MM.1S (cell line): ENCODE results near the gene TSPAN8.

Experiments used
- DNase-seq: peaks from one replicate; pipeline ENCODE4 v3.0.0-alpha.2; 2015
- H2AFZ ChIP-seq: fragments of 300-600 bp; sonication (generic); 2 replicates; pipeline ENCODE4 v1.6.0; 2016; ENCODE audit warnings: antibody characterized with exemption, low read length
- H3F3A ChIP-seq: fragments of 300-600 bp; sonication (generic); 2 replicates; pipeline ENCODE4 v1.6.1; 2016; ENCODE audit warnings: mild to moderate bottlenecking, antibody characterized with exemption, low read length, moderate library complexity, mixed read lengths; ENCODE audit not compliant: insufficient read depth
- H3K27ac ChIP-seq: fragments of 300-600 bp; sonication (generic); 2 replicates; pipeline ENCODE4 v1.5.1; 2016; ENCODE audit warnings: mild to moderate bottlenecking, low read length
- H3K27me3 ChIP-seq: fragments of 300-600 bp; sonication (generic); replicated peaks from 2 replicates; pipeline ENCODE4 v1.6.0; 2016; ENCODE audit warnings: low read length; ENCODE audit not compliant: insufficient read depth
- H3K36me3 ChIP-seq: fragments of 300-600 bp; sonication (generic); replicated peaks from 2 replicates; pipeline ENCODE4 v1.6.1; 2016; ENCODE audit warnings: mild to moderate bottlenecking, low read length, mixed read lengths; ENCODE audit not compliant: insufficient read depth
- H3K4me1 ChIP-seq: fragments of 300-600 bp; sonication (generic); 2 replicates; pipeline ENCODE4 v1.6.1; 2016; ENCODE audit warnings: low read length, mixed read lengths
- H3K4me2 ChIP-seq: fragments of 300-600 bp; sonication (generic); 2 replicates; pipeline ENCODE4 v1.6.0; 2016; ENCODE audit warnings: low read depth, low read length
- H3K4me3 ChIP-seq: fragments of 300-600 bp; sonication (generic); 2 replicates; pipeline ENCODE4 v1.5.1; 2016; ENCODE audit warnings: low read length, mixed read lengths
- H3K79me2 ChIP-seq: fragments of 300-600 bp; sonication (generic); 2 replicates; pipeline ENCODE4 v1.6.1; 2016; ENCODE audit warnings: mixed run types, low read length, mixed read lengths
- H3K9ac ChIP-seq: fragments of 300-600 bp; sonication (generic); 2 replicates; pipeline ENCODE4 v1.6.1; 2016; ENCODE audit warnings: low read length, mixed read lengths
- H3K9me2 ChIP-seq: fragments of 300-600 bp; sonication (generic); replicated peaks from 2 replicates; pipeline ENCODE4 v1.6.1; 2016; ENCODE audit warnings: mild to moderate bottlenecking, low read length, mixed read lengths; ENCODE audit not compliant: insufficient read depth
- H3K9me3 ChIP-seq: fragments of 300-600 bp; sonication (generic); replicated peaks from 2 replicates; pipeline ENCODE4 v1.6.1; 2016; ENCODE audit warnings: mild to moderate bottlenecking, low read length, mixed read lengths; ENCODE audit not compliant: insufficient read depth
- H4K20me1 ChIP-seq: fragments of 300-600 bp; sonication (generic); 2 replicates; pipeline ENCODE4 v1.6.1; 2016; ENCODE audit warnings: mild to moderate bottlenecking, low read length, moderate library complexity, mixed read lengths; ENCODE audit not compliant: insufficient read depth
- EZH2 ChIP-seq: fragments of 300-600 bp; sonication (generic); optimal IDR thresholded peaks from 2 replicates; pipeline ENCODE3; 2017; ENCODE audit warnings: low read depth, mild to moderate bottlenecking, antibody characterized with exemption, low read length, mixed read lengths
- EZH2phosphoT487 ChIP-seq: fragments of 300-600 bp; sonication (generic); IDR thresholded peaks from 2 replicates; pipeline ENCODE4 v1.6.1; 2018; ENCODE audit warnings: antibody characterized with exemption, low read length
- TF ChIP-seq, protein P1 (sequence below): fragments of 300-600 bp; sonication (generic); IDR thresholded peaks from 2 replicates; pipeline ENCODE4 v1.5.1; 2016; ENCODE audit warnings: antibody characterized with exemption, low read length, mixed read lengths

TSPAN8 gene

DNA sequence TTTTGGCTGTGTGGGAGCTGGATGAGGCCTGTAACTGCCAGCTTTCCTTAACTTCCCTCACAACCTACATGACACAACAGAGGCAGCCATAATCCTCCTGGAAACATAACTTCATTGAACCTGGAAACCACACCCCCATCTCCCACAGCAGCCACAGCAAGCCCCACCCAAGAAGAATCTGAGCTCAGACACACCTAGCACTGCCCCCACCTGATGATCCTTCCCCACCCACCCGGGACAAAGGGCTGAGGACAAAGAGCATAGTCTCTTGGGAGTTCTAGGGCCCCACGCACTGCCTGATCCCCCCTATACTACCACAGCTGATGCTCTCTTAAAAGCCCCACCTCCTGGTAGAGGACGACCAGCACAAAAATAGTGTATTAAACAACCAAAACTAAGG, 29.6 kb upstream of the TSPAN8 start:
- H3K4me2 ChIP-seq, result no peak overlapping the region
- H3K9ac ChIP-seq, result no peak overlapping the region
- H3K4me3 ChIP-seq, result no peak overlapping the region
- no peaks in the 10 kb centered on the region for H3K36me3 ChIP-seq
- no peaks in the 10 kb centered on the region for H3K9me3 ChIP-seq
- TF ChIP-seq, protein P1, sequence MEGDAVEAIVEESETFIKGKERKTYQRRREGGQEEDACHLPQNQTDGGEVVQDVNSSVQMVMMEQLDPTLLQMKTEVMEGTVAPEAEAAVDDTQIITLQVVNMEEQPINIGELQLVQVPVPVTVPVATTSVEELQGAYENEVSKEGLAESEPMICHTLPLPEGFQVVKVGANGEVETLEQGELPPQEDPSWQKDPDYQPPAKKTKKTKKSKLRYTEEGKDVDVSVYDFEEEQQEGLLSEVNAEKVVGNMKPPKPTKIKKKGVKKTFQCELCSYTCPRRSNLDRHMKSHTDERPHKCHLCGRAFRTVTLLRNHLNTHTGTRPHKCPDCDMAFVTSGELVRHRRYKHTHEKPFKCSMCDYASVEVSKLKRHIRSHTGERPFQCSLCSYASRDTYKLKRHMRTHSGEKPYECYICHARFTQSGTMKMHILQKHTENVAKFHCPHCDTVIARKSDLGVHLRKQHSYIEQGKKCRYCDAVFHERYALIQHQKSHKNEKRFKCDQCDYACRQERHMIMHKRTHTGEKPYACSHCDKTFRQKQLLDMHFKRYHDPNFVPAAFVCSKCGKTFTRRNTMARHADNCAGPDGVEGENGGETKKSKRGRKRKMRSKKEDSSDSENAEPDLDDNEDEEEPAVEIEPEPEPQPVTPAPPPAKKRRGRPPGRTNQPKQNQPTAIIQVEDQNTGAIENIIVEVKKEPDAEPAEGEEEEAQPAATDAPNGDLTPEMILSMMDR, result no peak
- no peak for TF ChIP-seq EZH2phosphoT487
- no peak for TF ChIP-seq EZH2
- H2AFZ ChIP-seq, result no peak overlapping the region
- H4K20me1 ChIP-seq, result no peaks in the 10 kb centered on the region
- H3F3A ChIP-seq, result no peaks in the 10 kb centered on the region
- no peaks in the 10 kb centered on the region for H3K27me3 ChIP-seq
- DNase-seq, result no peak
- H3K79me2 ChIP-seq, result no peaks in the 10 kb centered on the region
- no peak overlapping the region for H3K27ac ChIP-seq
- no peaks in the 10 kb centered on the region for H3K9me2 ChIP-seq
- H3K4me1 ChIP-seq, result no peaks in the 10 kb centered on the region

GRCh38 chr12:71186571-71187288, 28.9 kb upstream of the TSPAN8 start:
- no peak overlapping the region for H3K4me3 ChIP-seq
- H3K27me3 ChIP-seq, result no peaks in the 10 kb centered on the region
- H3K9me2 ChIP-seq, result no peaks in the 10 kb centered on the region
- no peaks in the 10 kb centered on the region for H4K20me1 ChIP-seq
- H3K79me2 ChIP-seq, result no peaks in the 10 kb centered on the region
- no peak overlapping the region for H3K4me2 ChIP-seq
- H3K4me1 ChIP-seq, result no peaks in the 10 kb centered on the region
- H3K27ac ChIP-seq, result no peak overlapping the region
- H3F3A ChIP-seq, result no peaks in the 10 kb centered on the region
- DNase-seq, result no peak
- H3K9me3 ChIP-seq, result no peaks in the 10 kb centered on the region
- TF ChIP-seq EZH2phosphoT487 (no peak), EZH2 (no peak)
- TF ChIP-seq, protein P1, result no peak
- no peak overlapping the region for H2AFZ ChIP-seq
- H3K9ac ChIP-seq, result no peak overlapping the region
- H3K36me3 ChIP-seq, result no peaks in the 10 kb centered on the region

DNA sequence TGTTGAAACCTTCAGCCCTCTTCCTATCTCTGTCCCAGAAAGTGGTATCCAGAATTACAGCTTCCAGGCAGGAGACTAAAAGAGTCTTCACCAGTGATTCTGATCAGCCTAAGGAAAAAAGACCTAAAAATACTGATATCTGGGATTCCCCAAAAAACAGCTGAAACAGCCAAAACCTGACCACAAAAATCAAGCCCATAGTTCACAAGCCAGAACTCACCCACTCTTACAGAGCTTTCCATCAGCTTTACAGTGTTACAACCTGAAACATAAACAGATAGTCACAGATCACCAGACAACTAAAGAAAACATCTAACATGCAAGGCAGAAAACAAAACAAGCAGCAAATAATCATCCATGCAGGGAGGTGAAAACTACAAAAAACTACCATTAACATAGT, 26.0 kb upstream of the TSPAN8 start:
- Histone ChIP-seq H3K4me2 (no peak overlapping the region), H2AFZ (no peak overlapping the region)
- no peak for TF ChIP-seq EZH2
- TF ChIP-seq EZH2phosphoT487, result no peak
- TF ChIP-seq, protein P1, result no peak

More for the DNA sequence above, 26.0 kb upstream of the TSPAN8 start:
- Histone ChIP-seq H3K9ac (no peak overlapping the region), H3F3A (no peaks in the 10 kb centered on the region), H3K79me2 (no peaks in the 10 kb centered on the region), H4K20me1 (no peaks in the 10 kb centered on the region), H3K9me2 (no peaks in the 10 kb centered on the region), H3K27ac (no peak overlapping the region), H3K4me3 (no peak overlapping the region), H3K9me3 (no peaks in the 10 kb centered on the region), H3K4me1 (no peaks in the 10 kb centered on the region), H3K36me3 (no peaks in the 10 kb centered on the region), H3K27me3 (no peaks in the 10 kb centered on the region)
- no peak for DNase-seq
